GM20431 (cell line): ENCODE data around the gene ARHGAP32.

Source experiments
- in situ Hi-C: fragments of 300-500 bp; cut with MseI, MboI; formaldehyde crosslinking; loops from one replicate; pipeline ENCODE4 v1.15.0; 2020; ENCODE audit warnings: low sequenced_read_pairs; ENCODE audit not compliant: unreplicated experiment

ARHGAP32 gene

DNA sequence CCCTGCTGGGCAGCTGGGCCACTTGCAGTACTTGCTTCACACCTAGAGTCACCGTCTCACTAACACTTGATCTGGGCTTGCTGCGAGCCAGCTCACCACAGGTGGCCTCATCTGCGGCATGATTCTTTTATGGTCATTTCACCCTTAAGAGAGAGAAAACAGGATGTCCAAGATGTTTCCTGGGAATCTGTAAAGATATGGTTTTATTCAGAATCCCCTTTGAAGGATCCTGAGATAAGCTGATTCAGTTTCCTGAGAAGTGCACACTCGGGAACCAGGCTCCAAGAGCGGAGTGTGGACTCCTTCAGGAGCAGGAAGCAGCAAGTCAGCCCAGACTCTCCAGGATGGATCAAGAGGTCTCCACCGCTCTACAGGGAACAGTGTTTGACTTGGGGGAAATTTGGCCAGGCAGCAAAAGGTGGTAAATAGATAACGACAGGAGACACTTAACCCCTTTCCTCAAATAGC, 227.6 kb downstream of the ARHGAP32 start:
- in situ Hi-C loops: no loop called here

DNA sequence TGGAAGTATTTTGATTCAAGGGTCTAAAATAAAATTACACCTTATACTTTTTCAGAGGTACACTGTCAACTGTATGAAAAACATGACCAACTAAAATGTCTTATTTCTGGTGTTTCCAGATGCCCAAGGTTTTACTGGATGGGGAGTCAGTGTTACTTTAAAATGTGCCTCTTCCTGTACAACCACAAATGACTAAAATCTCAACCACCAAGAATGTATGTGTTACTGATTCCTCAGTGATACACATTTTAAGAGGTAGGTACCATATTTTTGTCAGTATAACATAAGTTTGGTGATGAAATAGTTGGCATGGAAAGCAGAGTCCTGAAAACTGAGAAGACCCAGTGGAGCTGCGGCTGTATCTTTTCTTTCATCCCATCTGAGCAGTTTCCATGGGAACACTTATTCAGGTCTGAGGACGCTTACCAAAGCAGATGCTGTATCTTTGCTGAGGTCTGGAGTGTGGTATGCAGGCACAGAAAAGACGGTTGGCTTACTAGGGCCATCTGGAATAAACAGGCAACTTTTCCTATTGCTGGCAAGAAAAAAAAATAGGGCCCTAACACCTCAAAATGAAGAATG, 228.3 kb downstream of the ARHGAP32 start:
- in situ Hi-C loops: no loop called here

DNA sequence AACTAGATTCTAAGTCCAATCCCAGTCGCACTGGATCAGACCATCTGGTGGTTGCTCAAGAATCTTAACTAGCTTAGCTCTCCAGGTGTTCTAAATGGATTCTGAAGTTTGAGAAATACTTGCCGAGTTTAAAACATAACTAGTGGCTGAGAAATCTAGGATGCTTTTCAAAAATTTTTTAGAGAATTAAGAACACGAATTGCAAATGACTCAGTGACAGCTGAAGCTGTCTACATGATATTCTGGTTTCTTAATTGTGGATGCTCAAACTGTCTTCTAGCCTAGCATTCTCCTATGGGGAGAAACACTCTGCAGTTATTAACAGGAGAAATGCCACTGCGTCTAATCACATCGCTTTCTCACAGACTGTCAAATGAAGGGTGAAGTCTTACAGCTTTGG, 229.2 kb downstream of the ARHGAP32 start:
- in situ Hi-C loops: no loop called here

DNA sequence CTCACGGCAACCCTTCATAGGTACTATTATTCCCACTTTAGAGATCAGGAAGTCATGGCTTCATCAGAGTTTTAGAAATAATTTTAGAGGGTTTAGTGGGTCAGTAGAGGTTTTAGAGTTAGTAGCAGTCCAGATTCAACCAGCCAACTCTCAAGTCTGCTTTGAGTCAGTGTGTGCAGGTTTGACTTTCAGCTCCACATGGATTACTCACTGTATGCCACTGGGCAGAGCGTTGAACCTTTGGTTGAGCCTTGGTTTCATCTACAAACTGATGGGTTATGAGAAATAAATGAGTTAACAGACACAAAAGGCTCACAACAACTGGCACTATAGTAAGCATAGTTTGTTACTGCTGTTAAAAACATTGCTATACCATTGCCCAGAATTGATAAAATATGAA, 230.5 kb downstream of the ARHGAP32 start:
- in situ Hi-C loops: no loop called here

DNA sequence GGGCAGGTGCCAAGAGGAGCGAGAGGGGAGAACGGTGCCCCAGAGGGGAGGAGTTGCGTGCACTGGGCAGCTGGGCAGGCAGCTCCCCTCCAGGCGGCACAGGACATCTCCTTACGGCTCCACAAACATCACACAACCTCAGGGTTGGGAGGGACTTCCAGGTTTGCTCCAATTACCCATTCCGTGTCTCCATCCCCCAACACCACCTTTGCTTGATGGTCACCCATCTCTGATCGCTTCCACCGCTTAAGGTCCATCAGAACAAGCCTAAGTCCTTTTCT, 235.0 kb downstream of the ARHGAP32 start:
- in situ Hi-C loops: no loop called here

DNA sequence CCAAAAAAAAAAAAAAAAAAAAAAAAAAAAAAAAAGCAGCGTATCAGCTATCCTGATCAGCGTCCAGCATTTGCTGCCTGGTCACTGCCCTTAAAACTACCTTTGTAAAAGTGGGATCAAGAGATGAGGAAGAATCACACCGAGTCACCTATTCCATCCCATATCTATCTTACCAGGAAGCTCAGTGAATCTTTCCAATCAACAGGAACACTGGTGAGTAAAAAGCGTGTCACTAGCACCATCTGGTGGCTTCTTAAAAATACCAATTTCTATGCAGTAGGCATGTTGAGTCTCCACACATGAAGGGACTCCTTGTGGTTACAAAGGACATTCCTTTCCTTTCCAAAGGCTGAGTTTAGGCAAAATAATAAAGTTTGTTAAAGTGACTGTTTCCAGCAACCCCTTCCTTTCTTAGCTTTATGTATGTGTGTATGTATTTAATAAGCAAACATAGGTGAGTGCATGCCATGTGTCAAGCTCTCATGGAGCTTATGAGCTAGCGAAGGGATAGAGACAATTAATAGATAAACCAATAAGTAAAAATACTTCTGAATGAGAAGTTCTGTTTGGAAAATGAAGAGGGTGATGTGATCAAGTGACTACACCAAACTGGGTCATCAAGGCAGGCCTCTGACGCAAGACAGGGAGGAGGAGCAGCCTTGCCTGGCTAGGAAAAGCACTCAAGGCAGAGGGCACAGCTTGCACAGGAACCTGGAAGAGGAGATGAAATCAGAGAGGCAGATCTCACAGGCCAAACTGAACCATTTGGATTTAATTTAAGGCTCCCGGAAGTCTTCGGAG, 235.5 kb downstream of the ARHGAP32 start:
- in situ Hi-C loops: no loop called here

DNA sequence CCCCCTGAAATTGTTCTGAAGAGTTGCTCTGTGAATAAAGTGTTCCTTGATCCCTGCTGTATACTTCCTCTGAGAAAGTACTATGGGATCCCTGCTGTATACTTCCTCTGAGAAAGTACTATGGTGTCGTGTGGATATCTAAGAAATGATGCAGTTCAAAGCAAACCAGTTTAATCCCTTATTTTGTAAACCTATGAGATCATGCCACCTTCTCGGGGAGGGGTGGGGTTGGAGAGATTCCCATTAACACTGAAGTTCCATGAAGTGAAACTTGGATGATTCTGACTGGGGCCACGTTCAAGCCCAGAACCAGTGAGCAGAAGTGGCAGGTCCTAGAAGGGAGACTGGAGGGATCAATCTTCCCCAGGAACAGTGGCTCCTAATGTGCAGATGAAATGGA, 236.5 kb downstream of the ARHGAP32 start:
- in situ Hi-C loops: no loop called here

DNA sequence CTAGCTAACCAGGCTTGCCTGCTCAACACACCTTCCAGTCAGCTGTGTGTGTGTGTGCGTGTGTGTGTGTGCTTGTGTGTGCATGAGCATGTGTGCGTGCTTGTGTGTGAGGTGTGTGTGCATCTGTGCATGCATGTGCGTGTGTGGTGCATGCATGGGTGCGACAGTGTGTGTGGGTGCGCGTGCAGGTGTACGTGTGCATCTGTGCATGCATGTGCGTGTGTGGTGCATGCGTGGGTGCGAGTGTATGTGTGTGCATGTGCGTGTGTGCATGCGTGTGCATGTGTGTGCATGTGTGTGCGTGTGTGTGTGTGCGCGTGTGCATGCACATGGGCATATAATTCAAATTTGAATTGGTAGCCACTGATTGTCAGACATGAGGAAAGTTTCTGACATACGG, 239.0 kb downstream of the ARHGAP32 start:
- in situ Hi-C loops: loop anchor here (5.0 kb wide), 1 partner anchor 66 kb away; no protein-coding TSS in a partner anchor

DNA sequence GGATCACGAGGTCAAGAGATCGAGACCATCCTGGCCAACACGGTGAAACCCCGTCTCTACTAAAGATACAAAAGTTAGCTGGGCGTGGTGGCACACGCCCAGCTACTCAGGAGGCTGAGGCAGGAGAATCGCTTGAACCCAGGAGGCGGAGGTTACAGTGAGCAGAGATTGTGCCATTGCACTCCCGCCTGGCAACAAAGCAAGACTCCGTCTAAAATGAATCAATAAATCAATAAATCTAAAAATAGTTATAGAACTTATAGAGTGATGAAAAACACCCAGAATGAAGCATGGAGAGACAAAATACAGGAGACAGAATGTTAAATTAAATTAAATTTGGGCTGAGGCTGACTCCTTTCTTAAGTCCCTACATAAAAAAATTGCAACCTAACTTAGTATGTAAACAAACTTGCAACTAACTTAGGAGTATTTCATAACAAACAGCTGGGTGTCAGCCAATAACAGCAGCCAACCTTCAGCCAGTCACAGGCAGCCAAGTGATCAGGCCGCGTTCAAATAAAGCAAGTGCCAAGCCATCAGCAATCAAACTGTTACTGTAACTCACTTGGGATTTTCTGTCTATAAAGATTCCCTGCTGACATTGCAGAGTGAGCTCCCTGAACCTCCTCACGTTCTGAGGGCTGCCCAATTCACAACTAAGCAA, 242.2 kb downstream of the ARHGAP32 start:
- in situ Hi-C loops: loop anchor here (5.0 kb wide), 1 partner anchor 63 kb away; no protein-coding TSS in a partner anchor

DNA sequence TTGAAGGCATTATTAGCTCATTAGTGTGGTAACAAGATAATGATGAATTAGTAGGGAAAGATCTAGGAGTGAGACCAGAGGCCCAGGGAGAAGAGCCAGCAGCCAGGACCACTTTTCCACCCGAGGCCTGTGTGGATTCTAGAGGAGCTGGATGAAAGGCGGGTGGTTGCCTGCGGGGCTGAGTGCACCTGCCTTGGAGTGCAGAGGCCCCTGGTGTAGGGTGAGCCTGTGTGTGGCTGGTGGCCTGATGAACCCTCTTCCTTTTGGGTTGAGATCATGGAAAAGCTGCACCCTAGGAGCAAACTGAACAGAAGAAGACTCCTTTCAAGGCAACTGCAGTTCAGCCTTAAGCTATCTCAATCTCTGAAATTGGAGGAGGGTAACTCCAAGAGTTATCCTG, 243.5 kb downstream of the ARHGAP32 start:
- in situ Hi-C loops: no loop called here

DNA sequence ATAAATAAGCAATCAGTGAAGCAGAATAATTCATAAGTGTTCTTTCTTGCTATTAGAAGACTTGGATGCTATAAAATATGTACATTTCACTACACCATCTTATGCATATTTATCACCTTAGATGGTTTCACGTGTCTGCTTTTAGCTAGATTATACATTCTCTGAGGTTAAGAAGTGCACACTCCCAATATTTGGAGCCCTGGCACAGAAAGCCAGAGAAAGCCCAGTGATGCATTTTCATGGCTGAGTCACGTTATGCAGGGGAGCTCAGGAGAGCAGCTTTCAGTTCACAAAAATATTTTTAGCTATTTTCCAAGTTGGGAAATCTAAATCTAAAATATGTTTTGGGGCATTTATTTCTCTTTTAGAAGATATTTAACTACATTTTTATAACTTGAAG, 244.4 kb downstream of the ARHGAP32 start:
- in situ Hi-C loops: no loop called here

DNA sequence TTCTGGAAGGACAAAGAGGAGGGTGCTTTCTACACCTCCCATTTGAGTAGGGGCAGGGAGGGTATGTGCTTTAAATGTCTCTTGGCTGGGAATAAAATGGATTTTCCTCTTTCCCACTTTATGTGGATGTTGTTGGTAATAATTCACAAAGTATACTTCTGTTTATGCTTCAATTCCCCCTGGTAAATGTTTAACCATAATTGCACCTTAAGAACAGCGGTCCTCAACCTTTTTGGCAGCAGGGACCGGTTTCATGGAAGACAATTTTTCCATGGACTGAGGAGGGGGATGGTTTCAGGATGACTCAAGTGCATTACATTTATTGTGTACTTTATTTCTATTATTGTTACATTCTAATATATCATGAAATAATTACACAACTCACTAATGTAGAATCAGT, 245.5 kb downstream of the ARHGAP32 start:
- in situ Hi-C loops: no loop called here

DNA sequence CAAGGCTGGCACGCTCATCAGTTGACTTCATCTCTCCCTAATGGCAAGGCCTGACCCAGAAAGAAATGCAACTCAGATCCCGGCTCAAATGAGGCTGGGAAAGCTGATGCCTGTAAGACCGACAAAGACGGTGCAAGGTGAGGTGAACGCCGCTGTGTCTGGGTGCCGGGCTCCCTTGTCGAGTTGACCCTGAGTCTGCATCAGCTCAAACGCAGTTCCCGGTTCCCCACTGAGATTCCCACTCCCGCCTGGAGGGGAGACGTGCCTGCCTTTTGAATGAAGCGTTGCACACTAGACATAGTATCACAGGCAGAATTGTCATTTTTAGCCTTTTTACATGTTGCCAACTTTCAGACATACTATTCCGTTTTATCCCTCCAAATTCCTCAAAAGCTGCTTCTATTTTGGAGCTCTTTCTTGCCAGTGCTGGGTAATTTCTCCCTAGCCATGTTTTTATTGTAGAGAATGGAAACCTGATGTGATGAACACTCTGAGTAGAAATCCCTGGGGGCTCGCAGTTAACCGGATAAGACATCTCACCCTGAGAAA, 248.6 kb downstream of the ARHGAP32 start:
- in situ Hi-C loops: no loop called here

DNA sequence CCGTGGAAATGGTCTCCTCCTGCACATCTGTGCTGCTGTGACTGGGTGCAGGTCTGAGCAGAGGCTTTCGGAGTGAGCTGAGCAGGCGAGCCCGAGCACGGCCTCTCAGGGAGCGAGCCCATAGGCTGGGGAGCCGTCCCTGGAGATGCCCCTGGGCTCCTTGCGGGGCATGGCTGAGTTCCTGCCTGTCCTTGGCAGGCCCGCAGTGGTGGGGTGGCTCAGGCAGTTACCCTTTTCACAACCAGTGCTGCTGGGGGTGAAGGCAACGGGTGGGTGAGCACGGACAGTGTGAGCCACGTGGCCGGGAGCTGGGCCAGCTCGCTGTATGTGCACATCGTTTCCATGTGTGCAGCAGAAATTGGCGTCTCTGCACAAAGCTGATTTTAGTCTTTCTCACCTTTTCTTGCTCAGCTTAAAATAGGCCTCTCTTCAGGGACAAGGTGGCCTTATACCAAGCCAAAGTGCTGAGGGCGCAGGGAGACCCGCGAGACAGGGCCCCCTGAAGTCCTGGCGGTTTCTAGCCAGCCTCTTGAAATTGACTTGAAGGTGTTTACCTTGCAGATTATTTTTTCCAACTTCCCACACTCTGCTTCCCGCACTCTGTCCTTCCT, 249.2 kb downstream of the ARHGAP32 start, which contains the start of gene TP53AIP1:
Gene TP53AIP1, minus strand, starts transcription at position 55 of the 611 bp plus-strand sequence. CDS start 5,053 bp downstream, outside the sequence.
- in situ Hi-C loops: no loop called here

DNA sequence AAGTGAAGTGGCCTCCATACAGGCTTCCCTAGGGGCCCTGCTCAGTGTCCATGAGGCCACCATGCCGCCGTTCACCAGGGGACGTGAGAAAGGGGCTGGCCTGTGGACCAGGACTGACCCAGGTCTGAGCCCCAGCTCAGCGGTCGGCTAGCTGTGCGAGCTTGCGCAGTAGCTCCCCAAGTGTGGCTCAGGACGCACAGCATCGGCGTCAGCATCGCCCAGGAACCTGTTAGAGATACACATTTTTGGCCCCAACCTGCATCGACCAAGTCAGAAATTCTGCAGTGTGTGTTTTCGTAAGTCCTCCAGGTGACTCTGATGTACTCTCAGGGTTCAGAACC, 249.9 kb downstream of the ARHGAP32 start:
- in situ Hi-C loops: no loop called here

DNA sequence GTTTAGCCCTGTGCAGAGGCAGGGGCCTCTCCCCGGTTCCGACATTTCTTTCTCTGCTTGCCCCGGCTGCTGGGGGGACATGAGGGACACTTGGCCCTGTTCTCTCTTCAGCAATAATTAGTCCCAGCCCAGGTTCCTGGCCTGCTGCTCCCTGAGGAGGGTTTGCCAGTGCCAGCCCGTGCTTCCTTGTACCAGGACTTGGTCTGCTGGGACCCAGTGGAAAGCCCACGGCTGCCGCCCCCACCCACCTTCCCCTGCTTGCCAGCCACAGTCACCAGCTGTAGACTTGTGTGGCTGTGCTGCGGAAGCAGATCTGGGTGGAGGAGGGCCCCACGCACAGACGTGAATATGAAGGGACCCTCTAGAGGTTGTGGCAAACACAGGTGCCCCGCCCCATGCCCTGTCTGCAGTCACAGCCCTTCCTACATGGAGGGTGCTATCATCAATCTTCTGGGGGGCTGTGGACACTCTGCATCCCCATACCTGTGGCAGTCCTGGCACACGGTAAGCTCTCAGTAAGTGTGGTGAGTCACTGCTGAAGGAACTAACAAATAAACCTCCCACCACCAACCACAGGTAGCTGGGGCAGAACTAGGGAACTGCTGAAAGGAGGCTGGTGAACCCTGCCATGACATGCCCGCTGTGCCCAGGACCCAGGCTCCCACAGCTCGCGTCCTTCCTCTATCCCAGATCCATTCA, 250.4 kb downstream of the ARHGAP32 start:
- in situ Hi-C loops: no loop called here

DNA sequence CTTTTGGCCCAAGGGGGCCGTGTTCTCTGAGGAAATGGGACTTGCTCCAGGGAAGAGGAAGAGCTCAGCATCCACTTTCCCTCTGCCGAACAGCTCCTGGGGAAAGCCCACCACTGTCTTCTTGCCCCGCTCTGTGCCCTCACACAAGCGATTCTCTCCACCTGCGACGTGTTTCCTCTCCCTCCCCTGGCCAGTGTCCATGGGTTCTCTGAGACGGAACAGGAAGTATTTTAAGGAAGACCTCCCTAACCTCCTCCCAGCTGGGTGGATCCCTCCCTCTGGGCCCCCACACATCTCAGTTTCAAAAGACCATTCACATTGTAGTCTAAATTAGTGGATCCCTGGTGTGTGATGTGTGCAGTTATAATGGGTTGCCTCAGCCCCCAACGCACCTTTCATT, 251.0 kb downstream of the ARHGAP32 start:
- in situ Hi-C loops: no loop called here

DNA sequence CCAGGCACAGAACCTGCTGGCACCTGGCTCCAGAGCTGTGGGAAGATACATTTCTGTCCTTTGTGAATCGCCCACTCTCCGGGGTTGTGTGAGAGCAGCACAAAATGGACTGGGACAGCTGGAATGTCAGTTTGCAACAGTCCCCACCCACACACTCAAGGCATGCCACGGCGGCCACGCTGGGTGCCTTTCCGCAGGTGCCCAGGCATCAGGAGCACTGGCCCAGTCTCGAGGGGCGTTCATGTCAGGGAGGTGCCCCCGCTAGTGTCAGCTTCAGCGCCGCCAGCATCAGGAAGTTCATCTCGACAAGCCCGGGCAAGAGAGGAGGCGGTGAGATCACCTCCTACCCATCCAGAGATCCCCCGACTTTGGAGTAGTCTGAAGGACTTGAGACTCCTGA, 251.5 kb downstream of the ARHGAP32 start:
- in situ Hi-C loops: no loop called here

DNA sequence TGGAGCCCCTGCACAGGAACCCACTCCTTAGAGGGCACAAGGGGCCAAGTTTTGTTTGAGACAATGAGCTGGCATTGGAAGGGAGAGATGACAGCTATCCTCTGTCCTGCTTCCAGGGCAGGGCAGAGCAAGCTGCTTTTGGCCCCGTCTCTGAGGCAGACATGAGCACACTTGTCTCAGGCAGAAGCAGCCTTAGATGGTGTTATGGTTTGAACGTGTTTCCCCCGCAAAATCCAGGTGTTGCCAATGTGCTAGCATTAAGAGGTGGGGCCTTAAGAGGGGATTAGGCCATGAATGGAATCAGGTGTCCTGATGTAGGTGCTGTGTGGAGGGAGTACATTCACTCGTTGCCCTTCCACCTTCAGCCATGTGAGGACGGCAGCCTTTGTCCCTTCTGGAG, 252.0 kb downstream of the ARHGAP32 start:
- in situ Hi-C loops: no loop called here

DNA sequence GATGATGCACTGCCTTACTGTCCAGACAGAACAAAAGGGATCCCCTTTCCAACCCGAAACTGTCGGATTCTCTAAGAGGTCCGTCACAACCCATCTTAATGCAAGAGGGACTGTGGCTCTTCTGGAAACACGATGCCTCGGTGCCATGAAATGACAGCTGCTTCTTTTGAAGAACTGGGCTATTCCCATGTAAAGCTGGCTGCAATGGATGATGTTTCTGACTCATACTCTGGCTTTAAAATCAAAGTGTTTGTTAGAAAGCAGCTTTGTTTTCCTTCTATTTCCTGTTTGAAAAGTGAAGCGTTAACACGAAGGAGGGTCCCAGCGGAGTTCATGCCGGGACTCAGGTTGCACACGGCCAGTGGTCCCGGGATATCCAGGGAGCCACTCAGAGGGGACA, 252.5 kb downstream of the ARHGAP32 start:
- in situ Hi-C loops: no loop called here
